HG03442 (cell line): ENCODE data around the gene WSCD2.
"Not testable (repeated sequence)": the region's sequence is repeated elsewhere in the genome, so short reads cannot be mapped to it uniquely, and the experiment has no call there.

Experiments used
- ATAC-seq: cut with Tn5 transposase; IDR thresholded peaks from one replicate; pipeline ENCODE4 v1.9.1; 2021; ENCODE audit warnings: mild to moderate bottlenecking, moderate library complexity; ENCODE audit not compliant: unreplicated experiment

Gene WSCD2

GRCh38 chr12:108193493-108193892 lies 64.4 kb downstream of the WSCD2 start:
- ATAC-seq = no peak

- no peak for ATAC-seq
Observed at GRCh38 chr12:108193917-108194316, 64.8 kb downstream of the WSCD2 start.

- no peak for ATAC-seq
Observed at GRCh38 chr12:108194585-108194984, 65.5 kb downstream of the WSCD2 start.

DNA sequence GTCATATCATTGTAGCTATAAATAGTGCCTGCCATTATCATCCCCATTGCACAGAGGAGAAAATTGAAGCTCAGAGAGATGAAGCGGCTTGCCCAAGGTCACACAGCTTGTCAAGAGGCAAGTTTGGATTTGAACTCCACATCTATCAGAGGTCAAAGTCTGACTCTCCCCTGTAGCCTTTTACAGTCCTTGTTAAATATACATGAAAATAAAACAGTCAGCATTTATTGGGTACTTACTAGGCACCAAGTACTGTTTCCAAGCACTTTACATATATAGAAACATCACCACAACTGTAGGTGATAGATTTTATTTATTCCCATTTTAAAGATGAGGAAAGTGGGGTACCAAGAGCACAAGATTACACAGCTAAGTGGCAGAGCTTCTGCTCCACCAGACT lies 67.2 kb downstream of the WSCD2 start:
- no peak for ATAC-seq

GRCh38 chr12:108196921-108197320 lies 67.8 kb downstream of the WSCD2 start:
- no peak for ATAC-seq

GRCh38 chr12:108198043-108198442 lies 69.0 kb downstream of the WSCD2 start:
- ATAC-seq = no peak

DNA sequence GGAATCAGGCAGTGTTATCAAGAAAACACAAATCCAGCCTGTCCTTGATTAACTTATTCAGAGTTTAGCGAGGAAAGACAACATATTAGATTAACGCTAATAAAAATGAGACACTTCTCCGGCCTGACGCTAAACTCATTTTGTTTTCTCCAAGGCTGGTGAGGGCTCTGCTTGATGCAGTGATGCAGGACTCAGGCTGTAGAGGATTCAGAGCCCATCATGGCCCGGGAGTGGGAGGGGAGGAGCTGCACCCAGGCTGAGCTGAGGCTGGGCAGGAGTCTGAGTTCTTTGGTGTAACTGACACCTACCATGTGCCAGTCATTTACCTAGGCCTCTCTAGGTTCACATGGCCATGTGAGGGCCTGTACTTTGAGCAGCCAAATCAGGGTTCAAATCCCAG lies 70.0 kb downstream of the WSCD2 start:
- no peak for ATAC-seq

DNA sequence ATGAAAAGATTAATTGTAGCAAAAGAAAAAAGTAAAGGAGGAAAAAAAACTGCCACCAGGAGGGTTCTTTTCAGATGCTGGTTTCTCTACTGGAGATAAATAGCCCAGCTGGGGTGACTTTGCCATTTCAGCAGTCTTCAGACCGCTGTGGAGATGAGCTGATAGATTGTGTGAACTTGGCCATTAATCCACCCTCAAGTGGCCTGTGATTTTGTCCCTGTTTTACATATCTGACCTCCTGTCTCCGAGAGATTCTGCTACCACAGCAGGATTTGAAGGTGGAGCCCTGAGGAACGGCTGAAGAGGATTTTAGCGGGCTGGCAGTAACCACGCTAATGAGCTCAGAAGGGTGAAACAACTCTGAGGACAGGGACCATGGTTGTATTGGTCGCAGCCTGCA lies 72.7 kb downstream of the WSCD2 start:
- ATAC-seq = no peak

GRCh38 chr12:108204117-108204987 lies 75.3 kb downstream of the WSCD2 start:
- no peak for ATAC-seq

GRCh38 chr12:108205864-108206263 lies 76.8 kb downstream of the WSCD2 start:
- no peak for ATAC-seq

GRCh38 chr12:108207791-108208730 lies 79.0 kb downstream of the WSCD2 start:
- ATAC-seq = no peak

GRCh38 chr12:108210001-108210400 lies 80.9 kb downstream of the WSCD2 start:
- ATAC-seq = no peak

GRCh38 chr12:108211157-108211556 lies 82.1 kb downstream of the WSCD2 start:
- ATAC-seq = no peak

- no peak for ATAC-seq
Observed at GRCh38 chr12:108213871-108214445, 84.9 kb downstream of the WSCD2 start.

DNA sequence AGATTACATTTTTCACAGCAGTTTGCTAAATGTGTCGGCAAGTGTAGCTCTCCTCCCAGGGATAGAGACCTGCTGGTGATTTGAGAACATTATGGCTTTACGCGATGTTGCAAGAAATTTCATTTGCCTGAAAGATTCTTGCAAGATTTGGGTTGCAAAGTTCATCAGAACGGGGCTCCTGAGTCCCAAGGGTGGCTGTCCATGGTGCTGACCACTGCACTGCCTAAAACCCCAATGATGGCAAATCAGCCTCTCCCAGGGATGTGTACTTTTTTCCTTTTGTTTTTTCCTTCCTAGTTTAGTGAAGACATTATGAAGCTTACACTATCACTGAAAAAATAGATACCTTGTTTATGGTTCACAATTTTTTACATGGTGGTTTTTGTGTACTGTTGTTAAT lies 85.4 kb downstream of the WSCD2 start:
- ATAC-seq = no peak

GRCh38 chr12:108215458-108215857 lies 86.4 kb downstream of the WSCD2 start:
- ATAC-seq = no peak

GRCh38 chr12:108218921-108219320 lies 89.8 kb downstream of the WSCD2 start:
- no peak for ATAC-seq

DNA sequence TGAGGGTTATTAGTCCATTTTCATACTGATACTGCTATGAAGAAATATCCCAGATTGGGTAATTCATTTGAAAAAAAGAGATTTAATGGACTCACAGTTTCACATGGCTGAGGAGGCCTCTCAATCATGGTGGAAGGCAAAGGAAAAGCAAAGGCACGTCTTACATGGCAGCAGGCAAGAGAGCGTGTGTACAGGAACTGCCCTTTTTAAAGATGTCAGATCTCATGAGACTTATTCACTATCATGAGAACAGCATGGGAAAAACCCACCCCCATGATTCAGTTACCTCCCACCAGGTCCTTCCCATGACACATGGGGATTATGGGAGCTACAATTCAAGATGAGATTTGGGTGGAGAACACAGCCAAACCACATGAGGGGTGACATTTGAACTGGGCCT lies 96.0 kb downstream of the WSCD2 start:
- not testable (repeated sequence) for ATAC-seq

DNA sequence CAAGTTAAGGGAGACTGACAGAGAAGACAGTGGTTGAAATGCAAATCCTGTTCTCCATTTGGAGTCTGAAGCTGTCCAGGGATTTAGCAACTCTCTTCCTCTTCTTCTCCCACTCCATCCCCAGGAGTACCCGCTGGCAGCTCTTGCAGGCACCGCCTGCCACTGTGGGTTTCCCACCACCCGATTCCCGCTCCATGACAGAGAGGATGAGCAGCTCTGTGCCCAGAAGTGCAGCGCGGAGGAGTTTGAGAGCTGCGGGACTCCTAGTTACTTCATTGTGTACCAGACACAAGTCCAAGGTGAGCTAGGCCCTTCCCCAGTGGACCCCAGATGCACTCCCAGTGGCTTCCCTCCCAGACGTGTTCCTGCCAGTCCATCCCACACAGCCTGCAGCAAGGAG lies 97.8 kb downstream of the WSCD2 start:
- ATAC-seq = no peak

DNA sequence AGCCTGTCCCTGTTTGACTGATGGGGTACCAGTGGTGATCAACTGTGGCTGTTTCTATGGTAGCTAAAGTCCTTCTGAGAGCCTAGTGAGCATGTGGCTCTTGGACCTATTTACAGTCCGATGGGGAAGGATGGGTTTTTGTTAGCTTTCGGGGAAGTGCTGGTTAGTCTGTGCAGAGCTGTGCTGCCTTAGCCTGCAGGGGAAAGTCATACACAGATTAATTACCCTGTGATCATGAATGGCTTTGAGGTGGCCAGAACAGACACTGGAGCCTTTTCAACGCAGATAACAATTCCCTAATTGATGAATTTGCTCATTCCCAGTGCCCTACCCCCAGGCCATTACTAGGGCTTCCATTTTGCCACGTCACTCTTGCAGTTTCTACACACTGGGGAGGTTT lies 99.7 kb downstream of the WSCD2 start:
- no peak for ATAC-seq

DNA sequence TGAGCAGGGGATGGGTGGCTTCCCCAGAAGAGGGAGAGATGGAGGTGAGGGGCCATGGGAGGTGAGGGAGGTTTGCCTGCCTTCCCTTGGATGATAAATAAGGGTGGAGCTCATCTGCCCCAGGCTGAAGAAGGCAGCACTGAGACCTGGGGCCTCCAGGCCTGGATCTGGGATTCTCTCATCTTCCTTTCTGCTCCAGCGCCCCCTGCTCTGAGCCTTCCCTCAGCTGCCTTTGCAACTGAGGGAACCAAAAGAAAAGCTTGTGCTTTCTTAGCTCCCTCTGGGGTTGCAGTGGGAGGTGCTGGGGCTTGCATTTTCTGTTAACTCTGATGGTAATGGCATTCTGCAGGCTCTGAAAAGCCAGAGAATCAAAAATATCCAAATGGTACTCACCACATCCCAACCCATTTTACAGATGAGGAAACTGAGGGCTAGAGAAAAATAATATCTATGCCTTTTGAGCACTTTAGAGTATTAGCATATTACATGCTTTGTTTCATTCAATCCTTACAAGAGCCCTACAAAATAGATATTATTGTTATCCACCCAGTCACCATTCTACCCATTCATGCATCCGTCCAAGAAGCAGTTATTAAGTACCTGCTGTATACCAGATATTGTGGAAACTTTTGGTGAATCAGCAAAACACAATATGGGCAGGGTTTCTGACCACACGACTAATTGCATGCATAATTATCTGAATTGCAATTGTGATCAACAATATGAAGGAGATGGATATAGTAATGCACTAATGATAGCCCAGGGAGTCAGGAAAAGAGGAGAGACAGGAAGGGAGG lies 102.2 kb downstream of the WSCD2 start:
- ATAC-seq = no peak
